Nephron progenitor cell (in vitro differentiated cells): ENCODE measurements around the gene CLEC11A.

ENCODE experiments used
- DNase-seq: peaks from one replicate; pipeline ENCODE4 v3.0.0; 2021
- H3K27ac Mint-ChIP-seq: 2 replicates; pipeline ENCODE4 v1.8.0; 2021; ENCODE audit warnings: mild to moderate bottlenecking, moderate library complexity, mixed read lengths
- H3K27me3 Mint-ChIP-seq: 2 replicates; pipeline ENCODE4 v1.8.0; 2021; ENCODE audit warnings: mild to moderate bottlenecking, low read depth, mixed read lengths; ENCODE audit not compliant: poor library complexity
- H3K36me3 Mint-ChIP-seq: 2 replicates; pipeline ENCODE4 v1.8.0; 2021; ENCODE audit warnings: low read depth, mixed read lengths
- H3K4me1 Mint-ChIP-seq: 2 replicates; pipeline ENCODE4 v1.8.0; 2021; ENCODE audit warnings: mixed read lengths
- H3K4me3 Mint-ChIP-seq: 2 replicates; pipeline ENCODE4 v1.8.0; 2021; ENCODE audit warnings: mild to moderate bottlenecking, moderate library complexity, mixed read lengths
- H3K9me3 Mint-ChIP-seq: 2 replicates; pipeline ENCODE4 v1.8.0; 2021; ENCODE audit warnings: mild to moderate bottlenecking, moderate library complexity, mixed read lengths
- CTCF ChIP-seq: fragments of 200-600 bp; sonication (generic); IDR thresholded peaks from 2 replicates; pipeline ENCODE4 v1.5.0; 2021; ENCODE audit warnings: antibody characterized with exemption

Gene CLEC11A

GRCh38 chr19:50719566-50719965, 3.6 kb upstream of the CLEC11A start, which contains the start of gene SHANK1:
Gene SHANK1 (minus strand): TSS chr19:50719802. CDS start chr19:50716919, 2,883 bp downstream.
- Mint-ChIP-seq H3K4me3 (peak within 1 kb of the TSS; percentile 82), H3K36me3 (peaks cover 19% of the 10 kb centered on the region), H3K27me3 (peaks cover 8% of the 10 kb centered on the region), H3K27ac (peak within 1 kb of the TSS; percentile 9), H3K9me3 (no peaks in the 10 kb centered on the region), H3K4me1 (peaks cover 50% of the 10 kb centered on the region)
- peak; percentile 61 for DNase-seq
- no peak for TF ChIP-seq CTCF

GRCh38 chr19:50720181-50720920, 2.8 kb upstream of the CLEC11A start:
- peak; percentile 16 for DNase-seq
- peak overlapping the region; percentile 9 for H3K27ac Mint-ChIP-seq
- H3K9me3 Mint-ChIP-seq, result no peaks in the 10 kb centered on the region
- H3K4me3 Mint-ChIP-seq, result peak overlapping the region; percentile 73
- peaks cover 50% of the 10 kb centered on the region for H3K4me1 Mint-ChIP-seq
- peaks cover 11% of the 10 kb centered on the region for H3K36me3 Mint-ChIP-seq
- peaks cover 8% of the 10 kb centered on the region for H3K27me3 Mint-ChIP-seq
- TF ChIP-seq CTCF, result no peak

GRCh38 chr19:50720921-50721381, 2.2 kb upstream of the CLEC11A start:
- peaks cover 5% of the 10 kb centered on the region for H3K36me3 Mint-ChIP-seq
- TF ChIP-seq CTCF, result no peak
- peaks cover 56% of the 10 kb centered on the region for H3K4me1 Mint-ChIP-seq
- peak; percentile 27 for DNase-seq
- peak overlapping the region; percentile 73 for H3K4me3 Mint-ChIP-seq
- peaks cover 8% of the 10 kb centered on the region for H3K27me3 Mint-ChIP-seq
- no peak overlapping the region for H3K27ac Mint-ChIP-seq
- H3K9me3 Mint-ChIP-seq, result no peaks in the 10 kb centered on the region

GRCh38 chr19:50721441-50722137, 1.6 kb upstream of the CLEC11A start:
- Mint-ChIP-seq H3K36me3 (no peaks in the 10 kb centered on the region), H3K9me3 (no peaks in the 10 kb centered on the region), H3K4me1 (peaks cover 61% of the 10 kb centered on the region), H3K27me3 (peaks cover 8% of the 10 kb centered on the region), H3K27ac (no peak overlapping the region), H3K4me3 (peak overlapping the region; percentile 56)
- no peak for TF ChIP-seq CTCF
- no peak for DNase-seq

- Mint-ChIP-seq H3K27ac (no peak overlapping the region), H3K4me1 (peaks cover 64% of the 10 kb centered on the region), H3K27me3 (peaks cover 7% of the 10 kb centered on the region)
Observed at GRCh38 chr19:50722201-50723013, 757 bp upstream of the CLEC11A start.

More at GRCh38 chr19:50722201-50723013, 757 bp upstream of the CLEC11A start:
- H3K4me3 Mint-ChIP-seq, result peak overlapping the region; percentile 95
- DNase-seq, result peak; percentile 47
- TF ChIP-seq CTCF, result no peak
- no peaks in the 10 kb centered on the region for H3K36me3 Mint-ChIP-seq
- no peaks in the 10 kb centered on the region for H3K9me3 Mint-ChIP-seq
